Panc1 (cell line): ENCODE results near the gene PDXDC1.
"Not testable (repeated sequence)": the region's sequence is repeated elsewhere in the genome, so short reads cannot be mapped to it uniquely, and the experiment has no call there.

Experiments used
- TCF7L2 ChIP-seq: IDR thresholded peaks from 2 replicates; pipeline ENCODE4 v1.6.1; 2011; ENCODE audit warnings: mild to moderate bottlenecking, low read depth, low read length, inconsistent platforms
- TF ChIP-seq, protein P1 (sequence below): fragments of 450-650 bp; IDR thresholded peaks from 2 replicates; pipeline ENCODE4 v1.5.1; 2017; ENCODE audit warnings: mild to moderate bottlenecking

DNA sequence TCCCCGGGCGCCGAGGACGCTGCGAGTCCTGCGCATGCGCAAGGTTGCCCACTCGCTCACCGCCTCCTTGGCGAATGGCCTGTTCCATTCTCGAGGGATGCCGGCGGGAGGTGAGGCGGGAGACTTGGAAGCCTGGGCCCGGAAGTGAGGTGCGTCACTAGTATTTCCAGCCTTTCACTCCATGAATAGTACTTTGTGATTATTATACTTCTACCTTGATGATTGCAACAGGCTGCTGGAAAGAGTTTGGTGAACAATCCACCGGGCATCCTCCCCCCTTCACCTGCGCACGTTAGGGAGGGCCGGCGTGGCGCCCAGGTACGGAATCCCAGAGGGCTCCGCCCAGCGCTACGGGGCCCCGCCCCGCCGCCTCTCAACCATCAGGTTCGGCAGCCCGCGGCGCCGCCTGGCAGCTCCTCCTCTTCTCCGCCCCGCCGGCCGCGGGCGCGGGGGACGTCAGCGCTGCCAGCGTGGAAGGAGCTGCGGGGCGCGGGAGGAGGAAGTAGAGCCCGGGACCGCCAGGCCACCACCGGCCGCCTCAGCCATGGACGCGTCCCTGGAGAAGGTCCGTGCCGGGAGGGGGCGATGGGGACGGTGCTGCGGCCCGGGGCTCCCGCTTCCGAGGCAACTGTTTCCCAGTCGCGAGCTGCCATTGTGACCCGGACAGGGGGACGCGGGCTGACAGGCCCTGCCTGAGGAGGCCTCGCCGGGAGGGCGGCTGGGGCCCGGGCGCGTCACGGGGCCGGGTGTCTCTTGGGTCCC, at the start of gene PDXDC1:
- TF ChIP-seq, protein P1, sequence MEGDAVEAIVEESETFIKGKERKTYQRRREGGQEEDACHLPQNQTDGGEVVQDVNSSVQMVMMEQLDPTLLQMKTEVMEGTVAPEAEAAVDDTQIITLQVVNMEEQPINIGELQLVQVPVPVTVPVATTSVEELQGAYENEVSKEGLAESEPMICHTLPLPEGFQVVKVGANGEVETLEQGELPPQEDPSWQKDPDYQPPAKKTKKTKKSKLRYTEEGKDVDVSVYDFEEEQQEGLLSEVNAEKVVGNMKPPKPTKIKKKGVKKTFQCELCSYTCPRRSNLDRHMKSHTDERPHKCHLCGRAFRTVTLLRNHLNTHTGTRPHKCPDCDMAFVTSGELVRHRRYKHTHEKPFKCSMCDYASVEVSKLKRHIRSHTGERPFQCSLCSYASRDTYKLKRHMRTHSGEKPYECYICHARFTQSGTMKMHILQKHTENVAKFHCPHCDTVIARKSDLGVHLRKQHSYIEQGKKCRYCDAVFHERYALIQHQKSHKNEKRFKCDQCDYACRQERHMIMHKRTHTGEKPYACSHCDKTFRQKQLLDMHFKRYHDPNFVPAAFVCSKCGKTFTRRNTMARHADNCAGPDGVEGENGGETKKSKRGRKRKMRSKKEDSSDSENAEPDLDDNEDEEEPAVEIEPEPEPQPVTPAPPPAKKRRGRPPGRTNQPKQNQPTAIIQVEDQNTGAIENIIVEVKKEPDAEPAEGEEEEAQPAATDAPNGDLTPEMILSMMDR: not testable (repeated sequence)
- TF ChIP-seq TCF7L2: peak; percentile 48; the same call in 1 of the 2 replicates
